ENCODE measurements around the gene XPR1.

XPR1 gene

GRCh38 chr1:180615493-180616290 lies 16.1 kb upstream of the XPR1 start:
- no peak for DNase-seq (ENCODE audit: low read depth, low spot score)

GRCh38 chr1:180616439-180616838 lies 15.4 kb upstream of the XPR1 start:
- no peak for DNase-seq (ENCODE audit: low read depth, low spot score)

- DNase-seq (ENCODE audit: low read depth, low spot score), result no peak
Measured at GRCh38 chr1:180617774-180618395, 13.9 kb upstream of the XPR1 start.

GRCh38 chr1:180620581-180620980 lies 11.2 kb upstream of the XPR1 start:
- DNase-seq (ENCODE audit: low read depth, low spot score), result no peak

GRCh38 chr1:180622658-180623508 lies 8.9 kb upstream of the XPR1 start:
- no peak for DNase-seq (ENCODE audit: low read depth, low spot score)

GRCh38 chr1:180623579-180624347 lies 8.1 kb upstream of the XPR1 start:
- no peak for DNase-seq (ENCODE audit: low read depth, low spot score)

GRCh38 chr1:180626711-180627110 lies 5.1 kb upstream of the XPR1 start:
- no peak for DNase-seq (ENCODE audit: low read depth, low spot score)

GRCh38 chr1:180627411-180627810 lies 4.4 kb upstream of the XPR1 start:
- DNase-seq (ENCODE audit: low read depth, low spot score), result no peak

- no peak for DNase-seq (ENCODE audit: low read depth, low spot score)
Measured at GRCh38 chr1:180628646-180629045, 3.2 kb upstream of the XPR1 start.

- no peak for DNase-seq (ENCODE audit: low read depth, low spot score)
Measured at GRCh38 chr1:180630408-180631193, 1.2 kb upstream of the XPR1 start.

GRCh38 chr1:180631194-180631765 lies 542 bp upstream of the XPR1 start:
- DNase-seq (ENCODE audit: low read depth, low spot score), result no peak

GRCh38 chr1:180632326-180633056 lies 669 bp downstream of the XPR1 start:
- DNase-seq (ENCODE audit: low read depth, low spot score), result peak; percentile 10

- DNase-seq (ENCODE audit: low read depth, low spot score), result no peak
Measured at GRCh38 chr1:180633057-180634056, 1.5 kb downstream of the XPR1 start.

GRCh38 chr1:180636138-180636537 lies 4.3 kb downstream of the XPR1 start:
- DNase-seq (ENCODE audit: low read depth, low spot score), result no peak

- DNase-seq (ENCODE audit: low read depth, low spot score), result no peak
Measured at GRCh38 chr1:180639871-180640270, 8.0 kb downstream of the XPR1 start.

GRCh38 chr1:180640531-180640949 lies 8.7 kb downstream of the XPR1 start:
- no peak for DNase-seq (ENCODE audit: low read depth, low spot score)

- no peak for DNase-seq (ENCODE audit: low read depth, low spot score)
Measured at GRCh38 chr1:180641662-180642061, 9.8 kb downstream of the XPR1 start.

- no peak for DNase-seq (ENCODE audit: low read depth, low spot score)
Measured at GRCh38 chr1:180642781-180643180, 11.0 kb downstream of the XPR1 start.
